Germinal center (tissue), 1 donor: ENCODE measurements around the gene ELOVL6.
"Not testable (repeated sequence)": the region's sequence is repeated elsewhere in the genome, so short reads cannot be mapped to it uniquely, and the experiment has no call there.

Experiments used
- DNase-seq: peaks from one replicate; pipeline ENCODE4 v3.0.0; 2012; ENCODE audit warnings: mixed read lengths, low spot score

The ELOVL6 gene

DNA sequence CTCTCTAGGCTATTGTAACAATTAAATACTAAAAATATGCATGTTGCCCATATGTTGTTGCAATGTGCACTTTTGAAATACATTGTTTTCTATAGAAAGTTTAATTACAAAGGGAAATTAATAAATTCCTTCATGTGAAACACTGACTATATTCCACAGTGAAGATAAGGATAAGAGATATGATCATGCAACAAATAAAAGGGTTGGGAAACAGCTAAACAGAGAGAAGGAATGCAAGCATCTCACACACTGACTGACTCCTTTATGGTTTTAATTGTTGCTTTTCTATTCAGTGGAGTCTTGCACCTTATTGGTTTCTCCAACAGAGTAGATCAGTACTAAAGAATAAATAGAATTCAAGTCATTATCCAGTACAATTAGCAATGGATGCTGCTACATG is 37.8 kb downstream of the ELOVL6 start:
- no peak for DNase-seq

DNA sequence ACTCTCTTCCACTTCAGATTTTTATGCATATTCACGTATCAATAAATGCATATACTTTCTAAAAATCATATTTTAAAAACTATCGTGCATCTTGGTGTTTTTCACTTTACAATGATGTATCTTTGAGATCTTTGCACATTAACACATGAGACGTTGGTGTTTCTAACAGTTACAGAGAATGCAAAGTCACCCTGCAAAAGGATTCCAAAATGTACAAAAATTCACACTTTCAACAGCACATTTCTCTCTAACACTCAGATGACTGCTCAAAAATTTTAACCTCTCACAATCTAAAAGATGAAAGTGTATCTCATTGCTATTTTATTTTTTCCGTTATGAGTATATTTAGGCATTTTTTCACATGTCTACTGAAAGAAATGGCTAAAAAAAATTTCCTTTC is 38.9 kb downstream of the ELOVL6 start:
- DNase-seq = no peak

DNA sequence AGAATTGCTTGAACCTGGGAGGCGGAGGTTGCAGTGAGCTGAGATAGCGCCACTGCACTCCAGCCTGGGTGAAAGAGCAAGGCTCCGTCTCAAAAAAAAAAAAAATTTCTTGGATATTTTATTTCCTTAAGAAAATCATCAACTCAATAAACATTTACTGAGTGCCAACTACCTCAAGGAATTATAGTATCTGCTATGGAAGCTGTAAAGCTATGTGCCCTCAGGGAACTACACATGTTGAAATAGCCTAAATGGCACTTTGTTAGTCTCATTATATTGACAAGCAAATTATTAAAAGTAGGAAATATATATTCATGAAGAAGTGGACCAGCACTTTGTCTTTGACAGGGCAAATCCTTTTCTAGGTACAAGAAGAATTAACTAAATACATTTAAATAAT is 40.8 kb downstream of the ELOVL6 start:
- DNase-seq = no peak

DNA sequence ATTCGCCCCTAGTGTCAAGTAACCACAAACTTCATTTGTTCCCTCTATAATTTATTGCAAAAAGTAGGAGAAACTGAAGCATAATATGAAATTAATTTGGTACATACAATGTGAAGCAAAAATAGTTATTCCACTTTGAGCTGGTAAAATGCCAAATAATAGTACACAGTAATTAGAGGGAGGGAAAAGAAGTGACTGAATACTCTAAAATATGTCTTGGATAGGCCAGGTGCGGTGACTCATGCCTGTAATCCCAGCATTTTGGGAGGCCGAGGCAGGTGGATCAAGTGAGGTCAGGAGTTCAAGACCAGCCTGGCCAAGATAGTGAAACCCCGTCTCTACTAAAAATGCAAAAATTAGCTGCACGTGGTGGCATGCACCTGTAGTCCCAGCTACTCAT is 41.2 kb downstream of the ELOVL6 start:
- not testable (repeated sequence) for DNase-seq

DNA sequence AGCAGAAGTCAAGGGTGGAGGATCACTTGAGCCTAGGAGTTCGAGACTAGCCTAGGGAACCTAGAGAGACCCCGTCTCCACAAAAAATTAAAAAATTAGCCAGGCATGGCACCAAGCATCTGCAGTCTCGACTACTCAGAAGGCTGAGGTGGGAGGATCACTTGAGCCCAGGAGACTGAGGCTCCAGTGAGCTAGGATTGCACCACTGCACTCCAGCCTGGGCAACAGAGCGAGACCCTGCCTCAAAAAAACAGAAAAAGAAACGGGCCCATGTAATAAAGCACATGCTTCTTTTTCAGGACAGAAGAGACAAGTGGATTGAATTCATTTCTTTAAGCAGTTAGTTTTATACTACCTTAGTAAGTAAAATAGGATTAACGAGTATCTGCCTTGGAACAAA is 42.0 kb downstream of the ELOVL6 start:
- no peak for DNase-seq

DNA sequence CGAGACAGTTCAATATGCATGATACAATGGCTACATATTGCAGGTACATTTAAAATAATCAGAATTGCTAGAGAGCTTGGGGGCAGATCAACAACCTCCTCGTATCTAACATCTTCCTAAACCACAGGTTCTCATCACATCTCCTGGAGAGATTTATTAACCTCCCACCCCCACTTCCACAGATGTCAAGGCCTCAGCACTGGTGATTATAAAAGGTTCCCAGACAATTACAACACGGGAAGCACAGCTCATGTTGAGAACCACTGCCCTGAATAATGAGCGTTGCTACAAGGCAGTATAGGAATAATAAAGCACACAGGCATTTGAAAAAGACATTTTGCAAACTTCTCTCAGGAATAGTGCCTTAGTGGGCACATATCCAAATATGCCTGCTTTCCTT is 42.8 kb downstream of the ELOVL6 start:
- no peak for DNase-seq

DNA sequence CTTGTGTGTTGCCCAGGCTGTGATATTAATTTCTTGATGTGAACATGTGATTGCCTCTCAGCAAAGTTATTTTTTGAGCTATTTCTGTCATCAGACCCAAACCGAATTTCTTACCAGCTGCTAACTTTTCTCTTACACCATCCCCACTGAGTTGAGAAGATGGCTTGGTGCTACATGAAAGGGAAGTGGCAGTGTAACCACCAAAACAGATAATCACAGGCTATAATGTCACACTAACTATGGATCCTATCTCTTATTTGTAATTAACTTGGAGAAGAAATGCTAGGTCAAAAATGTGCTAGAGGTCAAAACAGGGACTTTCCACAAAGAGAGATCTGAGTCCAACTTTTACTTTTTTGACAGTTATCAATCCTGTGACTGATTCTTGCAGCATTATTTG is 43.8 kb downstream of the ELOVL6 start:
- no peak for DNase-seq

DNA sequence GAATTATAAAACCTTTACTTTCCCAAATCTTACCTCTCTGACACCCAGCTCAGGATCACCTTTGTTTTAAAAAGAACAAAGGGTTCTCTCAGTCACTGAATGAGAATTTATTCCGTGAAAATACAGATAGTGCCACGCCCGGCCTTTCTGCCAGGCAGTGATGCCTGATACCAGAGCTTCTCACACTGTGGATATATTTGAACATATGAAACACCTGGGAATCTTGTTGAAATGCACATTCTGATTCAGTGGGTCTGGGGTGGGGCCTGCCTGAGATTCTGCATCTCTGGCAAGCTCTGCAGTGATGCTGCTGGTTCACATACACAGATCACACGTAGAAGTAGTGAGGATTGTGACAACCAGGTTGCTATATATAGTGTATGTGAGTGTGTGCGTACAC is 46.0 kb downstream of the ELOVL6 start:
- no peak for DNase-seq

DNA sequence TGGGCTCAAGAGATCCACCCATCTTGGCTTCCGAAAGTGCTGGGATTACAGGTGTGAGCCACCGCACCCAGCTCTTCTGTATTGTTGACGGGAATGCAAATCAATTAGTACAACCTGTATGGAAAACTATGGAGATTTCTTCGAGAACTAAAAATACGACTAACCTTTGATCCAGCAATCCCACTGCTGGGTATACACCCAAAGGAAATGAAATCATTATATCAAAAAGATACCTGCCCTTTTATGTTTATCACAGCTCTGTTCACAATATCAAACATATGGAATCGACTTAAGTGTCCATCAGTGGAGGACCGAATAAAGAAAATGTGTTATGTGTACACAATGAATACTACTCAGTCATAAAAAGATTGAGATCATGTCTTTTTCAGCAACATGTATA is 49.3 kb downstream of the ELOVL6 start:
- no peak for DNase-seq

DNA sequence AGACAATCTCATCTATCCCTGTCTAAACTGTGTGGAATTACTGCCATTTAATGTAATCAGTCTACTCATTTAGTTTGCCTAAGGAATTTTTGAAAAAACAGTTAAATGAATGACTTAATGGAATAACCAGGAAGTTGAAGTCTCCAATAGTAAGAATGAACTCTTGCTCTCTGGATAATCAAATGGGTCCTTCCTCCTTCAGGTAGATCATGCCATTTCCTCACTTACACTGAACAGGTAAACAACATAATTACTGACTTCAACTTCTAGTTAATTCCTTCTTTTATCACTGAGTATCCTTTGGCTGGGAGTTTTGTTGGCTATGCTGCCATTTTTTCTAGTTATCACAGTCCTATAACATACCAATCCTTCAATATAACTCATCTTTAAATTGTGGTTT is 56.0 kb downstream of the ELOVL6 start:
- no peak for DNase-seq

DNA sequence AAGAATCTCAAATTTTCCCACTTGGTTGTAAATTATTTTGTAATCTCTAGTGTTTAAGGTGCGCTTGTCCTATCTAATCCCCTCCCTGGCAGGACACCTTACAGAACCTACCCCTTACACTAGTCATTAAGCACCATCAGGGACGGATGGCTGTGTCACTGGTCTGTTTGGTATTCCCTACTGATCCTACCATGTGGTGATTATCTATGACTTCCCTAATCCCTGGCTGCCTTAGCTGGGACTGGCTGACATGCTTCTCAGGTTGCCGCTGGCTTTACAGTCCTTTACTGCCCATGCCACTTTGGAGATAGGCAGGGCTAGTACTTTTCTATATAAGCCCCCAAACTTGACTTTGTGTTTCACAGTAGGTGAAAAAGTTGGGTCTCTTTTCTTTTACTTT is 58.6 kb downstream of the ELOVL6 start:
- DNase-seq = no peak

DNA sequence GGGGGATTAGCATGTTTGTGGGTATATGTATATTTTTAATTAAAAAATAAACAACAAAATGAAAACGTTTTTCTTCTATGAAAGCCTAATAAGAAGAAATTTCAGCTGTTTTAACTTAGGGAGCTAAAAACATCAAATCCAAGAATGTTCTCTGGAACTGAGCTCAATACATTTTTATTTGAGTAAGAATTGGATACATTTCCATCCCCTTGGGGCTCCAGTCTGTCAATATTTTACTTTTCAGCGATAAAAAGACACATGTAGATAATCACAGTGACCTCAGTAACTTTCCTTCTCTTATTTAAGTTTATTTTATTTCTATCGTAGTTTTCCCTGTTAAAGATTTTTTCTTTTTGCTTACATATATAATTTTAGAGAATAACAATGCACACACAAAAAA is 59.3 kb downstream of the ELOVL6 start:
- no peak for DNase-seq

DNA sequence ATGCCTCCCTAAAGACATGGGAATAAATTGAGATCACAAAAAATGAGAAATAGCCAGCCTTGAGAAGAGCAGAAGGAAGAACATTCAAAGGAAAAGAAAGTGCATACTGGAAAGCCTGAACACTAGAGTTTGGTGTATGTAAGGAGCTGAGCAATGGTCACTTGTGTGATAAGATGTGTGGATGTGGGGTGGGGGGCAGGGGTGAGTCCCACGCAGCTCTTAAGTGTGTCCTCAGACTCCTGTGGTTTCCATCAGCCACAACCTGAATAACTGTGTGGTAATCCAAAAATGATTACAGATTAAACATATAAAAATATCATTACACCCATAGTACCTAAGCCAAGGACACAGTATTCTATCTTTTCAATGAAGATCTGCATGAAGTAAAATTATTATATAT is 59.9 kb downstream of the ELOVL6 start:
- no peak for DNase-seq

DNA sequence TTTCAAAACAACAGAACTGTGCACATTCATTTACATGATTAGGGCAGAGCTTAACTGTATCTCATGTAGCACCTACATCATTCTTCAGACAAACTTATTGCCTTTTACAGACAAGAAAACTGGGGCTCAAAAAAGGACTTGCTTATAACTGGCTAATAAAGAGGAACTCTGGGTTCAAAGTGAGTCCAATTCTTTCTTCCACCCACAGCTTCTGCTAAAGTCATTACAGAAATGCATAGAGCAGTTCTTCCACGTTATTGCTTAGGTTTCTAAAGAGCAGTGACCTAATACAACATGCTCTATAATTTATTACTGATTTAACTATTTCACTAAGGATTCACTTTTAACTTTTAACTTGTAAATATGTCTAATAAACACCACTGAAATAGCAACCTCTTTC is 60.6 kb downstream of the ELOVL6 start:
- no peak for DNase-seq

DNA sequence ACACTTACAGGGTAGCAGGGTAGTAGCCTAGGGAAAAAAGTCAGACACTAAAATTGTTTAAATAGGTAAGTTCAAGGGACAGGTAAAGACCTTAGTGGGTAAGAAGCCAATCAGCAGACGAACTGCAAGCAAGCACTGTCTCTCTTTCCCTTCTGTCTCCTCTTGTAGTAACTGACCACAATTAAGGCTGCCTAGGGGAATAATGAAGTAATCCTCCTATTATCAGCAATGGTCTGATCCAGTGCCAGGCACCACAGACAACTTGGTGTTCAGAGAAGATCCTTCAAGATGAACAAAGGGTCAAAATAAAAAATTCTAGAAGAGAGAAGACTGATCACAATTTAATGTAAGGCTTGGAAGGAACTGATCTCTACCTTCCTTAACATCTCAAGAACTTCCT is 62.9 kb downstream of the ELOVL6 start:
- no peak for DNase-seq

DNA sequence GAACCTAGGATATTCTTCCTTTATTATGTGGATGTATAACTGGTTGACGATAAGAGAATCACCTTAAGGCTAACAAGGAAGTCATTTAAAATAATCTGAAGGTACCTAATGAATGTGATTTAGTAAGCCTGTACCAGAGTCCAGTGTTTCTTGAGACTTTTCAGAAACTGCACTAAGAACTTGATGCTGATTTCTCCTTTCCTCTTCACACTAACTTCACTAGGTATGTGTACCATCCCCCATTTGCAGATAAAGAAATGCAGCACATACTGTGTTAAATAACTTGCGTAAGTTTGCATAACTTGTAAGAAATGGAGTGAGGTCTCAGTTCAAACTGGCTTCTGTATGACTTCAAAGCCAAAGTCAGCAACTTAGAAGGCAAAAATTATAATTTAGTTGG is 63.3 kb downstream of the ELOVL6 start:
- no peak for DNase-seq

DNA sequence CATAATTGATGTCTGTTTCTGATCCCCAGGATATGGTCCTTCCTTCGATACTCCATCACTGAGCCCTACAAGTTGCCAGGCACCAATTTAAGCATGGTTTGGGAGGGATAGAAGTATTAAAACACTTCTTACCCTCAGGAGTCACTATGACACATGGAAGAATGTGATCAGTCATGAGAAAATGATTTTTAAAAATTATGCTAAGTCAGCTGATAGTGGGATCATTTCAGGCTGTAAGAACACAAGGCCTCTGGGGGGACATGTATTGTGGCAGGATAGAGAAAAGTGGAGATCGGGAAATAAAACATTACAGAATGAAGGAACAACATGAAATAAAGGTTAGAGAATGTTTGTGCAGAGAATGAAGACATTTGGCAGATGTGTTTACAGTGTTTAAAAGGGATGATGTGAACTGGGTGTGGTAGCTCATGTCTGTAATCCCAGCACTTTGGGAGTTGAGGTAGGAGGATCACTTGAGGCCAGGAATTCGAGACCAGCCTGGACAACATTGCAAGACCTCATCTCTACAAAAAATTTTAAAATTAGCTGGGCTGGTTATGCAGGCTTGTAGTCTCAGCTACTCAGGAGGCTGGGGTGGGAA is 64.0 kb downstream of the ELOVL6 start:
- no peak for DNase-seq

DNA sequence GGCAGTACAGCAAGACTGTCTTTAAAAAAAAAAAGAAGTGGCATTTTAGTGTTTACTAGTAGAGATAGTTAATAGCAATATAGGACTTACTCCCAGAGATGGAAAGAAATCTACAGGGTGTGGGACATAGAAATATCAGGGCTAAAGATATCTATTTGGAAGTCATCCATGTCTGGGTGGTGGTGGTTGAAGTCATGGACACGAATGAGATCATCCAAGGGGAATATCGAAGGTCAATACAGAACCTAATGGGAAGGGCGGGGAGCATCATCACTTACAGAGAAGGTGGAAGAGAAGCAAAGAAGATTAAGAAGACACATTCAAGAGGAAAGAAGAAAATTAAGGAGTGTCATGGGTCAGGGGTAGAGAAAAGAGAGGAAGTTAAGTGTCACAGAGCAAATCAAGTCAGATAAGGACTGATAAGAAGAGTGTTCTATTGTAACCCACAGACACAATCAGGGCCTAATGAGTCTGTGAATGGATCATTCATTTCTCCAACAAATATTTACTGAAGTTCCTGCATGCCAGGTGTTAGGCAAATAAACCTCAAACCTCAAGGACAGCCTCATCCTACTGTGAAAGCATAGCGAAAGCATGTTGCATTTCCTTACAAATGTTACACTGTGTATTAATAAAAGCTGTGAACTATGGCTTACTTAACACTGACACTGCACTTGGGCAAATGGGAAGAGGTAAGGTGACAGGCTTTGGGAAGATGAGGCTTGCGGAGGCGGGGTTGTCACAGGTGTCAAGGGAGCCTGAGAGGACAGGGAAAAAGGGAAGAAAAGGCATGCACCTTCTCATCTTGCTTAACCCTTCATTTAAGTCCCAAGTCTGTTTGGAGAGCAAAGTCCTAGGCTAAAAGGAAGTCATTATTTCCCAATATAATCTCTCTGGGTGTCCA is 65.3 kb downstream of the ELOVL6 start:
- no peak for DNase-seq

DNA sequence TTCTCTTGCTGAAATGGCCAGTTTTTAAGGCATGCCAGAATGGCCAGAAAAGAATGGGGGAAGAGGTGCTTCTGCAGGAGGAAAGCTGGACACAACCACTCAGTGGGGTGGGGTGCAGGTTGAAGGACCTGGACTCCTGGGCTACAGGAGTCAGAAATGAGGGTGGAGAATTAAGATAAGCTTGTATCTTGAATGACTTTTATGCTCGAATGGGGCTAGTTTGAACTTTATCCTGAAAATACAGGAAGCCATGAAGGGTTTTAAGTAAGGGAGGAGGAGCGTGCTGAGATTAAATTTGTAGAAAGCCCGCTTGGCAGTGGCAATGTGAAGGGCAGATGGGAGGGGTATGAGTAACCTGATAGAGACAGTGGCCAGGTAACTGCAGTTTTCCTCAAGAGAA is 66.5 kb downstream of the ELOVL6 start:
- no peak for DNase-seq

DNA sequence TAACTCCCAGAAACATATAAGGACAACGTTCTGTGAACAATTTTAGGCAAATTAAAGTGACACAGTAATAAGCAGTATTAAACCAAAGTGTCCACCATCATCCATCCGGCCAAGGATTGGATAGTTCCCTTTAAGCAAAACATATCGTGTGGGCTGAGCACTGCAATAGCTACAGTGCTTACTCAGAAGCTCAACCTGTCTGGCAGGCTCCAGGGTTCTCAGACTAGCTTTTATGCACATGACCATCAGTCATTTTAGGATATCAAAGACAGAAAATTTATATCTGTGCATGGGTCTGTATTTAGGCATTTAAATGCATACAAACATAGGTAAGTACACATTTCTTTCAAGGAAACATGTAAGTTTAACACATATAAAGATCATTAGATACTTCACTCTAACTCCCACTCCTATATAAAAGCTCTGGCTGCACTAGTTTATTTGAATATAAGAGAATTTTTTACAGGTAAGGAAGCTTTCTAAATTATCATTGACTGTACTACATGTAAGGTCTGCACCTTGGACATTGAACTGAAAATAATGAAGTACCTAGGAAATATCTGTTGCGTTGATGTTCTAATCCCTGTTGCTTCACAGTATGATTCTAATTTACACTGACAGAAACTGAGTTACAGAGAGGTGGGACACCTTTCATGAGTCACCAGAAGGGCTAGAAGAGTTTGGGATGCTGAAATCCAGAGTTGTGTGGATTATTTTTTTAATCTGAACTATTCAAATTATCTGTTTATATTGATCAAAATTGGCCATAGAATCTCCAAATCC is 67.6 kb downstream of the ELOVL6 start:
- DNase-seq = no peak

DNA sequence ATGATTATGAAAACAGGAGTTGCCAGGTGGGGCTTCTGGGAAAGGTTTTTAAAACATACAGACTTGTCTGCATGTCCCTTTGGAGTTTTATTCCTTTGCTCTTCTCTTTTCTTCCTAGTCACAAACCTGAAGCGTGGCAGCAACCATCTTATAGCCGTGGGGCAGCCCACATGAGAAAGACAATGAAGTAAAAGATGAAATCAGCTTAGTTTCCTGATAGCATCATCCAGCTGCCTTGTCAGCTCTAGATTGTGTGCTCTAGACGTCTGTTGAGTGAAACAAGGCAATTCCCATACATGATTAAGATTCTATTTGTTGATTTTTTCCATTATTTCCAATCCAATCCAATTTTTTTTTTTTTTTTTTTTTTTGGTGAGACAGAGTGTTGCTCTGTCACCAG is 68.9 kb downstream of the ELOVL6 start:
- DNase-seq = no peak

DNA sequence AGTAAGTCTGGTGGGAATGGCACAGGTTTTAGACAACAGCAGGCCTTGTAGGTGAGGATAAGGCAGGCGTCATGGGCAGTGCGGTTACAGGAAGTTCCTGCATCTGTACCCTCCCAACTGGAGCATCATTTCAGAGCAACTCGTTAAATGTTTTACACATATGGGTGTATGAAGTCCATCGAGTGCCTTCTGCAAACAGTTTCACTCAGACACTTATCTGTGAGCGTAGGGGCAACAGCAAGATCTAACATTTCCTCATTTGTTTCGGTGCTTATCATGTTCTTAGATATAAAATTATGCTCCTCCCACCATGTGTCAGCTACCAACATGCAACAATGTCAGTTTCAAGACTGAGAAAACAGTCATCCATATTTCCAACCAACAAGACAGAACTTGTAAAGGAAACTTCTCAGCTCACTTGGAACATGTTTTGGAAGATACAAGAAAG is 69.9 kb downstream of the ELOVL6 start:
- no peak for DNase-seq

DNA sequence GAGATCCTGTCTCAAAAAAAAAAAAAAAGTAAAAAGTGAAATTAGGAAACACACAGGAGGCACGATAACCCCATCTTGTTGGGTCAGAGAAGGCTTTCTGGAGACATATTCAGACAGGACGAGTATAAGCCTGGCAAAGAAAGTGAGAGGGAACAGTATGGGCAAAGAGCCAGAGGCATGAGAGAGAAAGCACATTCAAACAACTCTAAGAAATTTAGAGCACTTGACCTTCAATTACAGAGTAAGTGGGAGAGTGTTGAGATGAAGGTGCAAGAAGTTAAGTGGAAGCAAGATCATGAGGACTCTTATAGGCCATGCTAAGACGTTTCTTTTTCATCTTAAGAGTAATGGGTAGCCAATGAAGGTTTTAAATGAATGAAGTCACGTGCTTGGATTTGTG is 70.4 kb downstream of the ELOVL6 start:
- no peak for DNase-seq
